SJSA1 (cell line): ENCODE measurements around the gene PDE9A. TPM values are rescaled to one million over a fixed set of nuclear protein-coding genes. Genes with fewer than 3 reads are reported as not detected.
A peak's percentile ranks its signal among the peaks of the same experiment; 100 is the strongest.

Experiments
- DNase-seq, 2 experiments: peaks; one replicate each; pipeline ENCODE4 v3.0.0-alpha.2; 2015 to 2020; ENCODE audit warnings: low spot score in 2 of 2, low read depth in 1 of 2
- H3K27ac ChIP-seq: fragments of 250-450 bp; sonication (Bioruptor Pico); 2 replicates; pipeline ENCODE4 v1.5.1; 2020; ENCODE audit warnings: mild to moderate bottlenecking, moderate library complexity
- H3K27me3 ChIP-seq: fragments of 250-450 bp; sonication (Bioruptor Pico); replicated peaks from 2 replicates; pipeline ENCODE4 v1.5.1; 2020; ENCODE audit warnings: mild to moderate bottlenecking, moderate library complexity
- H3K36me3 ChIP-seq: fragments of 250-450 bp; sonication (Bioruptor Pico); 2 replicates; pipeline ENCODE4 v1.5.1; 2020; ENCODE audit warnings: mild to moderate bottlenecking
- H3K4me1 ChIP-seq: fragments of 250-450 bp; sonication (Bioruptor Pico); replicated peaks from 2 replicates; pipeline ENCODE4 v1.6.1; 2021; ENCODE audit warnings: mild to moderate bottlenecking
- H3K4me3 ChIP-seq: fragments of 250-450 bp; sonication (Bioruptor Pico); 2 replicates; pipeline ENCODE4 v1.5.1; 2020; ENCODE audit warnings: mild to moderate bottlenecking
- H3K9me3 ChIP-seq: fragments of 250-450 bp; sonication (Bioruptor Pico); replicated peaks from 2 replicates; pipeline ENCODE4 v1.5.1; 2020; ENCODE audit warnings: mild to moderate bottlenecking
- total RNA-seq: library from RNA; depleted of rRNA; stranded (reverse); fragments of >200 nt; shearing (Covaris generic); gene quantifications from 2 replicates; pipeline ENCODE4 v1.2.3, GENCODE V29; 2014

PDE9A gene
- total RNA-seq, 1 experiment from 2014 or later: 10.3 TPM

DNA sequence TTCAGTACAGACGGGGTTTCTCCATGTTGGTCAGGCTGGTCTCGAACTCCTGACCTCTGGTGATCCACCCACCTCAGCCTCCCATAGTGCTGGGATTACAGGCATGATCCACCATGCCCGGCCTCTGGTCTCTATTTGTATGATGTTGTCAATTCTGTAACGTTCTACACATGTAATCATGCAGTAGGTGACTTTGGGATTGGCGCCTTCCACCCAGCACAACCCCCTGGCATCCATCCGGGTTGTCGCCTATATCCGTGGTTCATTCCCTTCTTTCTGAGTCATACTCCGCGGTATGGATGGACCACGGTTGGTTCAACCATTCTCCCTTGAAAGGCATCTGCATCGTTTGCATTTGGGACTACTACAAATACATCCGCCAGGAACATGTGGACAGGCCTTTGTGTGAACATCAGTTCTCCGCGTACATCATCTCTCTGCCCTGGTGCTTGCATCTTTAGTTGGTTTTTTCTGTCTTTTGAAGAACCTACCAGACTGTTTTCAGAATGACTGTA, 72.1 kb downstream of the PDE9A start:
- no peak for DNase-seq
- H3K4me3 ChIP-seq: no peak overlapping the region
- no peaks in the 10 kb centered on the region for H3K9me3 ChIP-seq
- H3K4me1 ChIP-seq: peaks cover 55% of the 10 kb centered on the region
- H3K27me3 ChIP-seq: no peaks in the 10 kb centered on the region
- peaks cover 5% of the 10 kb centered on the region; the same call in 1 of the 2 replicates for H3K36me3 ChIP-seq
- no peak overlapping the region for H3K27ac ChIP-seq

DNA sequence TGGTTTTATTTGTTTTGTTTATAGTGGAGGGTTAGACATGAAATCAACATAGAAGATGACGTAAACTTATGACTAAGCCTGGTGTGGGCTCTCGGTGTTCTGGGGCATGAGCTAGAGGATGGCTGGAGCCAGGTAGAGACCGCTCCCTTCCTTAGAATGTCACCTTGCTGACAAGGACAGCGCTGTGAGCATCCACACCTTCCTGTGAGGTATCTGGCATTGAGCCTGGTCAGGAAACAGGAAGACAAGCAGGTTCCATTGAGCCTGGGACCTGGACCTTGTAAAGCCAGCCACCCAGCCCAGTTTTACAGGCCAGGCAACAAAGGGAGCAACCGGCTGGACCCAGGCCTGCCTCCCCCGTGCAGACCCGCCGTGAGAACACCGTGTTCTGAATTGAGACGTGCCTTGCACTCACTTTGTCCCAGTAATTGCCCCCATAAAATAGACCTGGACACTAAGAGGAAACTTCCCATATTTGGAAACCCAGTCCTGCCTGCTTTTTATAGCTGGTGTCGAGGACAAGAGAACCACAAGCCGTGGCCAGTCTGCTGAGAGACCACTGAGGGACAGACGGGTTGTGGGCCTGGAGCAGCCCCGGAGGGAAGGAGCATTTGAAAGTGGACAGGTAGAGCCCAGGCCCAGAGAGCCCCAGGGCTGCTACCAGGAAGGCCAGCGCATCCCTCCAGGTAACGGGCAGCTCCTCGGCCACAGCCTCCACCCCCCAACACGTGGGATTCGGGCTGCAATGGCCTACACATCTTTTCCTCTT, 78.0 kb downstream of the PDE9A start:
- peaks cover 19% of the 10 kb centered on the region for H3K4me1 ChIP-seq
- H3K27me3 ChIP-seq: no peaks in the 10 kb centered on the region
- no peaks in the 10 kb centered on the region for H3K9me3 ChIP-seq
- DNase-seq: peak in 1 of 2 experiments; percentile 31
- peaks cover 5% of the 10 kb centered on the region; the same call in 1 of the 2 replicates for H3K36me3 ChIP-seq
- H3K4me3 ChIP-seq: no peak overlapping the region
- H3K27ac ChIP-seq: no peak overlapping the region

- H3K27ac ChIP-seq: no peak overlapping the region
- no peaks in the 10 kb centered on the region for H3K27me3 ChIP-seq
- DNase-seq: no peak
- H3K9me3 ChIP-seq: no peaks in the 10 kb centered on the region
- peaks cover 19% of the 10 kb centered on the region for H3K4me1 ChIP-seq
- H3K4me3 ChIP-seq: no peak overlapping the region
- H3K36me3 ChIP-seq: peaks cover 5% of the 10 kb centered on the region; the same call in 1 of the 2 replicates
Measured at GRCh38 chr21:42732033-42732410, 78.6 kb downstream of the PDE9A start.

GRCh38 chr21:42733037-42733627, 79.7 kb downstream of the PDE9A start:
- no peak for DNase-seq
- Histone ChIP-seq H3K4me1 (peaks cover 16% of the 10 kb centered on the region), H3K4me3 (no peak overlapping the region), H3K27me3 (no peaks in the 10 kb centered on the region), H3K36me3 (peaks cover 5% of the 10 kb centered on the region; the same call in 1 of the 2 replicates), H3K27ac (no peak overlapping the region), H3K9me3 (no peaks in the 10 kb centered on the region)

- no peak overlapping the region for H3K4me3 ChIP-seq
- H3K36me3 ChIP-seq: peaks cover 5% of the 10 kb centered on the region; the same call in 1 of the 2 replicates
- H3K9me3 ChIP-seq: no peaks in the 10 kb centered on the region
- peaks cover 16% of the 10 kb centered on the region for H3K4me1 ChIP-seq
- no peak overlapping the region for H3K27ac ChIP-seq
- H3K27me3 ChIP-seq: no peaks in the 10 kb centered on the region
- DNase-seq: no peak
Measured at GRCh38 chr21:42733874-42734273, 80.5 kb downstream of the PDE9A start.

GRCh38 chr21:42734323-42734971, 81.0 kb downstream of the PDE9A start:
- H3K27me3 ChIP-seq: no peaks in the 10 kb centered on the region
- H3K9me3 ChIP-seq: no peaks in the 10 kb centered on the region
- H3K36me3 ChIP-seq: peaks cover 5% of the 10 kb centered on the region; the same call in 1 of the 2 replicates
- H3K4me3 ChIP-seq: no peak overlapping the region
- H3K4me1 ChIP-seq: peaks cover 16% of the 10 kb centered on the region
- no peak for DNase-seq
- H3K27ac ChIP-seq: no peak overlapping the region

DNA sequence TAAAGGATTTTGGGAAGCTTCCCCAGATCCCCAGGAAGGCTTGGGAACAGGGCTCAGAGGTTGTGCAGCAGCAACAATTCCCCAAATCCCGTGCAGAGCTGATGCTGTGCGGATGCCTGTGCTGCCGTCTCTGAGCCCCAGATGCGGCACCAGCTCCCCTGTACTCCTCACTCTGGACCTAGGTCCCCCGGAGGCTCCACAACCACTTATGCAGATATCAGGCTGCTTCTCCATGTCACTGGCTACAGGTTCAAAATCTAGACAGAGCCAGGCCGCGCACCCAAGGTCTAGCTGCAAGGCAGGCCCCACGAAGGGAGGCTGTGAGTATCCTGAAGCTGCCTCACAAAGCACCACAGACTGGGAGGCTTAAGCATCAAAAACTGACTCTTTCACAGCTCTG, 81.6 kb downstream of the PDE9A start:
- no peak overlapping the region for H3K27ac ChIP-seq

GRCh38 chr21:42735944-42736343, 82.5 kb downstream of the PDE9A start:
- no peak for DNase-seq
- no peak overlapping the region for H3K27ac ChIP-seq
- no peaks in the 10 kb centered on the region for H3K36me3 ChIP-seq
- no peak overlapping the region for H3K4me3 ChIP-seq
- no peaks in the 10 kb centered on the region for H3K27me3 ChIP-seq
- no peaks in the 10 kb centered on the region for H3K9me3 ChIP-seq
- peaks cover 11% of the 10 kb centered on the region for H3K4me1 ChIP-seq

More for the DNA sequence above, 81.6 kb downstream of the PDE9A start:
- DNase-seq: no peak
- Histone ChIP-seq H3K4me1 (peaks cover 16% of the 10 kb centered on the region), H3K4me3 (no peak overlapping the region), H3K9me3 (no peaks in the 10 kb centered on the region), H3K27me3 (no peaks in the 10 kb centered on the region), H3K36me3 (no peaks in the 10 kb centered on the region)

DNA sequence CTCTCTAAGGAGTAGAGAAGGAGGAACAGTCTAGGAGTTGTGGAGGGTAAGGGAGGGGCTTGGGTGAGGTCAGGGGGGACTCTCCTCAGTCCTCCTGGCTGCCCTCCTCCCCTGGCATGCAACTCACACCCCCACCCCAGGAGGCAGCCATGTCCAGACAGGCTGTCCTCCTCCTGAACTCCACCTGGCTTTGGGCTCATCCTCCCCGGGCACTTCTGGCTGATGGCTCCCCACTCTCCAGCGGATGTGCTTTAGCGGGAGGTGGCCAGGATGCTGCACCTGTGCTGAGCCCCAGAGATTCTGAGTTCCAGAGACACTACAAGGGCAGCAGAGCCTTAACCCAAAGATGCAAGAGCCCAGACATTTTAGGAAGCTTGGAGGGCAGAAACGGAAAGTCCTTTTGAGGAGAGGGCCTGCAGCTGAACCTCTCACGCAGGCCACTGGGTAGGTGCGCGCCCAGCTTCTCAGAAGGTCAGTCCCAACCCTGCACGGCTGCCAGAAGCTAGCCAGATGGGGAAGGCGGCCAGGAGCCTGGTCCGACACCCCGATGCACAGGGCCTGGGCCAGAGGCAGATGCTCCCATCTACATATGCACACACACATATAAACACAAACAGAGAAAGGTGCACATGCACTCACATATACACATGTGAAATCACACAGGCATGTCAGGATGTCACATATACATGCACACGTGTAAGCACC, 83.4 kb downstream of the PDE9A start:
- peaks cover 6% of the 10 kb centered on the region for H3K4me1 ChIP-seq
- H3K27me3 ChIP-seq: no peaks in the 10 kb centered on the region
- H3K27ac ChIP-seq: no peak overlapping the region
- H3K4me3 ChIP-seq: no peak overlapping the region
- no peaks in the 10 kb centered on the region for H3K9me3 ChIP-seq
- no peaks in the 10 kb centered on the region for H3K36me3 ChIP-seq
- DNase-seq: no peak

DNA sequence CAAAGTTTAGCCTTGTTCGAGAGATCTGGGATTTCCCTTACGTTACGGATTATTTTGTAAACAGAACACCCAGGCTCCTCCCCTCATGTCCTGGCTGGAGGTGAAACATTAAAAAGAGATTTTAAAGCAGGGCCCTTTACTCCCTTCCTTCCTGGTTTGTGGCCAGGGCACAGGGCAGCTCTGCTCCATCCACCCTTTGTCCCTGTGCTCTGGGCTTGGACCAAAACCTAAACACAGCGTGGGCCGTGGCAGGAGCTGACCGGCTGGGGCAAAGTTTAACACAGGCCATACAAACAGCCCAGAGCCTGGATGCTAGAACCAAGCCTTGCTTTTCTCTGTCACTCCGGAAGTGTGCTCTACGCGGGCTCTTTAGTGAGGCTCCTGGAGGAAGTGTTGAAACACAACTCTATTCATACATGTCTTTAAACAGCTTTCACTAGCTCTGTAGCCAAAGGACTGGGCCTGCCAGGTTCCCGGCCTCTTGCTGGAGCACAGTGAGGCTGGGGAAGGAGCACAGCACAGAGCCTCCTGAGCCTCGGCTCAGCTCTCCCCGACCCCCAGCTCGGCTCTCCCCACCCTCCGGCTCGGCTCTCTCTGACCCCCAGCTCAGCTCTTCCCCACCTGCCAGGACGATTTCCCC, 84.7 kb downstream of the PDE9A start:
- Histone ChIP-seq H3K4me3 (no peak overlapping the region), H3K9me3 (no peaks in the 10 kb centered on the region), H3K4me1 (peaks cover 6% of the 10 kb centered on the region), H3K27me3 (no peaks in the 10 kb centered on the region), H3K27ac (no peak overlapping the region), H3K36me3 (no peaks in the 10 kb centered on the region)
- no peak for DNase-seq

- H3K27ac ChIP-seq: no peak overlapping the region
- H3K27me3 ChIP-seq: no peaks in the 10 kb centered on the region
- DNase-seq: no peak
- H3K36me3 ChIP-seq: no peaks in the 10 kb centered on the region
- no peak overlapping the region for H3K4me3 ChIP-seq
- no peaks in the 10 kb centered on the region for H3K9me3 ChIP-seq
- H3K4me1 ChIP-seq: peaks cover 4% of the 10 kb centered on the region
Measured at GRCh38 chr21:42739061-42739931, 85.9 kb downstream of the PDE9A start.

DNA sequence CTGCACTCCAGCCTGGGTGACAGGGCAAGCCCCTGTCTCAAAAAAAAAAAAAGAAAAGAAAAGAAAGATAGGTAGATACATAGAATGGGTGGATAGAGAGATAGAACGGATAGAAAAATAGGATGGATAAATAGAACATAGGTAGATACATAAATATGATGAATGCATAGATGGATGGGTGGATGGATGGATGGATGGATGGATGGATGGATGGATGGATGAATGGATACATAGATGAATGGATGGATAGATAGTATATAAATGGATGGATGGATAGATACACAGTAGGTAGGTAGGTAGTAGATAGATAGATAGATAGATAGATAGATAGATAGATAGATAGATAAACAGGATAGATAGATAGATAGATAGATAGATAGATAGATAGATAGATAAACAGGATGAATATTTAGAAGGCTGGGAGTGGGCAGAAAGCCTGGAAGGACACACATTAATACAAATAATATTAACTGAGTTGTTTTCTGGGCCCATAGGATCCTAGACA, 87.0 kb downstream of the PDE9A start:
- no peaks in the 10 kb centered on the region for H3K27me3 ChIP-seq
- H3K4me1 ChIP-seq: no peaks in the 10 kb centered on the region
- no peak overlapping the region for H3K4me3 ChIP-seq
- no peaks in the 10 kb centered on the region for H3K36me3 ChIP-seq
- H3K27ac ChIP-seq: no peak overlapping the region
- no peaks in the 10 kb centered on the region for H3K9me3 ChIP-seq
- DNase-seq: no peak
